Naive thymus-derived CD8-positive, alpha-beta T cell (primary cell): ENCODE data around the gene CIITA. TPM values are rescaled to one million over a fixed set of nuclear protein-coding genes. Genes with fewer than 3 reads are reported as not detected.
A peak's percentile ranks its signal among the peaks of the same experiment; 100 is the strongest.

Source experiments
- ATAC-seq, 2 donors: fragments of 150-1000 bp; cut with Tn5 transposase in 1 of 2; sonication (Bioruptor Pico), chemical (Tn5 transposase) in 1 of 2; 1 replicate in 1 of 2; 2 replicates in 1 of 2; pipeline ENCODE4 v1.10.0; 2021; ENCODE audit warnings: mild to moderate bottlenecking in 2 of 2, moderate library complexity in 2 of 2
- POLR2A ChIA-PET: fragments of 350-600 bp; sonication (Branson Sonifier 250); formaldehyde crosslinking; loops from one replicate; lab custom pipeline; 2021; ENCODE audit warnings: antibody characterized with exemption; lab: Charles Lee
- DNase-seq, 10 donors: peaks; one replicate each; pipeline versions ENCODE4 v3.0.0 to v3.0.0-alpha.2; 2020 to 2022
- H3K27ac Mint-ChIP-seq, 10 donors: one replicate each; pipeline ENCODE4 v1.8.0; 2020 to 2022; ENCODE audit warnings: mild to moderate bottlenecking in 10 of 10, mixed read lengths in 10 of 10, moderate library complexity in 4 of 10, inconsistent platforms in 1 of 10
- H3K27me3 Mint-ChIP-seq, 5 donors: one replicate each; pipeline ENCODE4 v1.8.0; 2021 to 2022; ENCODE audit warnings: mixed read lengths in 5 of 5
- H3K36me3 Mint-ChIP-seq, 3 donors: one replicate each; pipeline ENCODE4 v1.8.0; 2020 to 2022; ENCODE audit warnings: mixed read lengths in 3 of 3, mild to moderate bottlenecking in 2 of 3, inconsistent platforms in 1 of 3
- H3K4me1 Mint-ChIP-seq, 4 donors: one replicate each; pipeline ENCODE4 v1.8.0; 2021 to 2022; ENCODE audit warnings: mixed read lengths in 4 of 4
- H3K4me3 Mint-ChIP-seq, 10 donors: one replicate each; pipeline ENCODE4 v1.8.0; 2020 to 2022; ENCODE audit warnings: mild to moderate bottlenecking in 10 of 10, mixed read lengths in 10 of 10, moderate library complexity in 6 of 10, inconsistent platforms in 1 of 10
- H3K9me3 Mint-ChIP-seq, 9 donors: one replicate each; pipeline ENCODE4 v1.8.0; 2020 to 2022; ENCODE audit warnings: mixed read lengths in 9 of 9, mild to moderate bottlenecking in 3 of 9, inconsistent platforms in 1 of 9, moderate library complexity in 1 of 9
- polyA plus RNA-seq, 3 donors: library from polyadenylated mRNA; unstranded; fragments of 300-500 nt; fragmentation: Illumina TruSeq; gene quantifications; one replicate each; pipeline ENCODE4 v1.2.3, GENCODE V29; 2021
- total RNA-seq, 8 experiments: library from RNA in 2 of 8; stranded (reverse) in 2 of 8; gene quantifications; one replicate each; pipeline ENCODE4 v1.2.3 and lab custom pipeline; 2021 to 2026

CIITA gene
- total and polyA plus RNA-seq, 5 experiments from 2014 or later: 0.07 to 18.8 (median 0.80) TPM

DNA sequence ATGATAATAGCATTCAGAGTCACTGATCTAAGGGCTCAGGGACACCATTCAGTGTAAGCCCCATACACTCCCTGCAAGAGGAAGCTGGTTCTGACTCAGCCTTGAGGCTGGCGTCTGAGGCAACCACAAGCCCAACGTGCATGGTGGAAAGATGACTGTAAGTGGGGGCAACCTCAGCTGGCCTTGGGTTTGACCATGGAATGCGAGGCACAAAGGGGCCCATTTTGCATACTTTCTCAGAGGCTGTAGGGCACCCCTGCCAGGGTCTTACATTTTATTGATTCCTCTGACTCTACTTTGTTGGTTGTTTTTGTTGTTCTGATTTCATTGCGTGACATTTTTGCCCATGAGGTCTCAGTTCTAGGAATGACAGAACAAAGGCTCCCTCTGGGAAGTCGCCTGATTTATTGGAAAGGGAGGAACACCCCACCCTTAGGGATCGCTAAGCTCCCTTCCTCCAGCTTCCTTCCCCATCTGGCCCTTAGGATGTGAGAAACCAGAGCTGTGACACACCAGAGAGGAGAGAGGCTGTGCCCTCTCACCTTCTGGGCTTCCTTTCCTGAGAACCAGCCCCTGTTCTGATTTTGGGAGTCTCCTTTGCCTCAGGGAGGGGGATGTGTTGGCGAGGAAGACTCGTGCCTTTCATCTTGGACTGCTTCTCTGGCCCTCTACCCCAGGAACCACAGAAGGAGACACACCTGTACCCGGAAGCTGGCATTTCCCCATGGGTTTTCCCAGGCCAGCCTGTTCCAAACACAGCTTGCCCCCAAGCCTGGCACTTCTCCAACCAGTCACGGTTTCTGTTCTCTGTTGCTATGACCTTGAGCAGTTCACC lies 5.6 kb upstream of the CIITA start:
- DNase-seq (no peak), ATAC-seq (peak; percentile 33 to 44)
- Mint-ChIP-seq H3K27ac (peak overlapping the region in 5 of 10 donors; percentile 1 to 85 (median 40)), H3K36me3 (no peaks in the 10 kb centered on the region), H3K4me3 (peak overlapping the region in 2 of 10 donors; percentile 5 to 38), H3K27me3 (peaks cover 11 to 50% (median 37%) of the 10 kb centered on the region in 5 donors), H3K4me1 (peaks cover 9 to 79% (median 30%) of the 10 kb centered on the region in 4 donors), H3K9me3 (no peaks in the 10 kb centered on the region)
- POLR2A ChIA-PET: no interaction called here

DNA sequence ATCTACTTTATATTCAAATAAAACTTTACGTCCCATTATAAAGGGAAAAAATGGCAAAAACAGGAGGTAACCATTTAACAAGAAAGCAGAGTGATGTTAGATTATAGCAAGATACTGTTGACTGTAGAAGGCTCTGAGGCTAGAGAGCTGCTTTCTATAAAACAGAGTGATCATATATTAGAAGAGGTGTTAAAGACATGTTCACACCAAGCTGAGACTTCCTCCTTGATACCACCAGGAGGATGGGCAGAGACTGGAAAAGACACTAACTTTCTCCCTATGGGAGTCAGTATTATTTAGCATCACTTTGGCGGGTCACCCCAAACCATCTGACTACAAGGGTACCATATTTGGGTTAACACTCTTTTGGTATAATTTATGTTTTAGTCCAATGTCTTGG lies 687 bp upstream of the CIITA start:
- Mint-ChIP-seq H3K4me1 (peaks cover 16 to 74% (median 40%) of the 10 kb centered on the region in 4 donors), H3K4me3 (peak overlapping the region in 8 of 10 donors; percentile 72 to 93 (median 89)), H3K36me3 (no peaks in the 10 kb centered on the region), H3K27ac (peak overlapping the region in 5 of 10 donors; percentile 1 to 85 (median 54)), H3K27me3 (peaks cover 16 to 70% (median 63%) of the 10 kb centered on the region in 5 donors), H3K9me3 (peaks cover 0 to 3% (median 0%) of the 10 kb centered on the region in 9 donors)
- POLR2A ChIA-PET: interaction anchor here (1.3 kb wide), 1 partner anchor 16 kb away, joined by 3 read pairs; no protein-coding TSS in a partner anchor
- peak in 1 of 10 donors; percentile 12 for DNase-seq
- no peak for ATAC-seq

DNA sequence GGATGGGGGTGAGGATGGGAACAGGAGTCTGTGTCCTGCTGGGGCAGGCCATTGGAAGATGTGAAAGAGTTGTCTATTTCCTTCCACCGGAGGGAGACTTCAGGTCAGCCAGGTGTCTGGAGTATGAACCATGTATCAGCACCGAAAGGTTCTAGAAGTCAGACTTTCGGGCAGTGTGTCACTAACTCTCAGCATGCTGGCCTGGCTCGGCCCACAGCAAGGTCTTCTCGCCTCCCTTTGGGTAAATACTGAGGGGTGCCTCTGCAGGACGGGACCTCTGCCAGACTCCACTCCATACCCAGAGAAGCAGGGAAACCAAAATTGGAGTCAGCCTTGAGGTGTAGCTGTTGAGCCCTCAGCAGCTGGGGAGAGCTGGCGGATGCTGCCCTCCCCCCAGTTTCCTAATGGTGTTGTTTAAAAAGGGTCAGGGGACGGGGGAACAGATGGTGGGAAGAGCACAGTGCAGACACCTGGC lies 507 bp downstream of the CIITA start:
- H3K4me3 Mint-ChIP-seq: peak overlapping the region; percentile 72 to 93 (median 88)
- peaks cover 16 to 74% (median 42%) of the 10 kb centered on the region in 4 donors for H3K4me1 Mint-ChIP-seq
- peaks cover 16 to 76% (median 59%) of the 10 kb centered on the region in 5 donors for H3K27me3 Mint-ChIP-seq
- peak overlapping the region in 6 of 10 donors; percentile 15 to 85 (median 46) for H3K27ac Mint-ChIP-seq
- ATAC-seq (no peak), DNase-seq (no peak)
- H3K9me3 Mint-ChIP-seq: peaks cover 0 to 3% (median 0%) of the 10 kb centered on the region in 9 donors
- H3K36me3 Mint-ChIP-seq: no peaks in the 10 kb centered on the region
- POLR2A ChIA-PET: interaction anchor here (1.1 to 1.3 kb wide), 2 partner anchors 15 to 41 kb away, joined by 3 read pairs; no protein-coding TSS in a partner anchor

DNA sequence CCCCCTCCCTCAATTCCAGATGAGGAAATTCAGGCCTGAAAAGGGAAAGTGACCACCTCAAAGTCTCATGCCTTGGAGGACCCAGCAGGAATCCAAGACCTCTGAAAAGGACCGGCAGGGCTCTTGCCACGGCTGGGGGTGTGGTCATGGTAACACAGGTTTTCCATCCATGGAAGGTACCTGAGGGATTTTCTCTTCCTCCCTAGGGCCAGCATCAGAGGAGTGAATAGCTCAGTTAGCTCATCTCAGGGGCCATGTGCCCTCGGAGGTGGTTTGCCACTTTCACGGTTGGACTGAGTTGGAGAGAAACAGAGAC lies 1.3 kb downstream of the CIITA start:
- Mint-ChIP-seq H3K27ac (peak overlapping the region in 2 of 10 donors; percentile 15 to 61), H3K9me3 (peaks cover 0 to 3% (median 0%) of the 10 kb centered on the region in 9 donors), H3K4me3 (peak overlapping the region; percentile 84 to 93 (median 89)), H3K36me3 (no peaks in the 10 kb centered on the region), H3K4me1 (peaks cover 16 to 73% (median 42%) of the 10 kb centered on the region in 4 donors), H3K27me3 (peaks cover 13 to 77% (median 54%) of the 10 kb centered on the region in 5 donors)
- POLR2A ChIA-PET: interaction anchor here (1.1 kb wide), 1 partner anchor 41 kb away, joined by 3 read pairs; no protein-coding TSS in a partner anchor
- DNase-seq: no peak
- ATAC-seq: no peak

DNA sequence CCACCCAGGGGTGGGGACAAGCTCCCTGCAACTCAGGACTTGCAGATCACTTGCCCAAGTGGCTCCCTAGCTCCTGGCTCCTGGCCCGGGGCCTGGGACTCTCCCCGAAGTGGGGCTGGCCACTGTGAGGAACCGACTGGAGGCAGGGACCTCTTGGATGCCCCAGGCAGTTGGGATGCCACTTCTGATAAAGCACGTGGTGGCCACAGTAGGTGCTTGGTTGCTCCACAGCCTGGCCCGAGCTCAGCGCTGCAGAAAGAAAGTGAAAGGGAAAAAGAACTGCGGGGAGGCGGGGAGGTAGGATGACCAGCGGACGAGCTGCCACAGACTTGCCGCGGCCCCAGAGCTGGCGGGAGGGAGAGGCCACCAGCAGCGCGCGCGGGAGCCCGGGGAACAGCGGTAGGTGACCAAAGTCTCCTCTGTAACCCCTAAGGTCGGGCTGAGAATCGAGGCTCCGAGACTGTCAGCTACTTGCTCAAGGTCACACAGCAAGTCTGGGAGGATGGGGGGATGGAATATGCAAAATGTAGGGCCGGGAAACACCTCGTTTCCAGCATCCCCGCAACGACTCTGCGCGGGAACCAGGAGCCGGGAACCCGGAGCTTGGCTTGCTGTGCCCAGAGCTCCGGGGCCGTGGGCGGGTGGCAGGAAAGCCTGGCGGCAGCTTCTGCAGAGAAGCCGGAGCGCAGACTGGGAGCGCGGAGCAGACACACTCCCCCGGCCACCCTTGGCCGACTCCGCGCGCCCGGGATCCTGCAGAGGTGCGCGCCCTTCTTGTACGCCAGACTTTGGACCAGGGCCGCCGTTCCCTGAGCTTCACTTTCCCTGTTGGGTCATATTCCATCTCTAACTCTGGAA lies 1.9 kb downstream of the CIITA start:
- peak in 1 of 10 donors; percentile 16 for DNase-seq
- peak in 1 of 2 donors; percentile 31 for ATAC-seq
- peak overlapping the region in 4 of 10 donors; percentile 11 to 81 (median 68) for H3K27ac Mint-ChIP-seq
- POLR2A ChIA-PET: interaction anchor here (1.1 kb wide), 1 partner anchor 40 kb away, joined by 3 read pairs; no protein-coding TSS in a partner anchor
- peak overlapping the region; percentile 84 to 93 (median 89) for H3K4me3 Mint-ChIP-seq
- H3K27me3 Mint-ChIP-seq: peaks cover 13 to 77% (median 57%) of the 10 kb centered on the region in 5 donors
- H3K36me3 Mint-ChIP-seq: no peaks in the 10 kb centered on the region
- H3K9me3 Mint-ChIP-seq: peaks cover 0 to 3% (median 0%) of the 10 kb centered on the region in 9 donors
- peaks cover 16 to 78% (median 42%) of the 10 kb centered on the region in 4 donors for H3K4me1 Mint-ChIP-seq

DNA sequence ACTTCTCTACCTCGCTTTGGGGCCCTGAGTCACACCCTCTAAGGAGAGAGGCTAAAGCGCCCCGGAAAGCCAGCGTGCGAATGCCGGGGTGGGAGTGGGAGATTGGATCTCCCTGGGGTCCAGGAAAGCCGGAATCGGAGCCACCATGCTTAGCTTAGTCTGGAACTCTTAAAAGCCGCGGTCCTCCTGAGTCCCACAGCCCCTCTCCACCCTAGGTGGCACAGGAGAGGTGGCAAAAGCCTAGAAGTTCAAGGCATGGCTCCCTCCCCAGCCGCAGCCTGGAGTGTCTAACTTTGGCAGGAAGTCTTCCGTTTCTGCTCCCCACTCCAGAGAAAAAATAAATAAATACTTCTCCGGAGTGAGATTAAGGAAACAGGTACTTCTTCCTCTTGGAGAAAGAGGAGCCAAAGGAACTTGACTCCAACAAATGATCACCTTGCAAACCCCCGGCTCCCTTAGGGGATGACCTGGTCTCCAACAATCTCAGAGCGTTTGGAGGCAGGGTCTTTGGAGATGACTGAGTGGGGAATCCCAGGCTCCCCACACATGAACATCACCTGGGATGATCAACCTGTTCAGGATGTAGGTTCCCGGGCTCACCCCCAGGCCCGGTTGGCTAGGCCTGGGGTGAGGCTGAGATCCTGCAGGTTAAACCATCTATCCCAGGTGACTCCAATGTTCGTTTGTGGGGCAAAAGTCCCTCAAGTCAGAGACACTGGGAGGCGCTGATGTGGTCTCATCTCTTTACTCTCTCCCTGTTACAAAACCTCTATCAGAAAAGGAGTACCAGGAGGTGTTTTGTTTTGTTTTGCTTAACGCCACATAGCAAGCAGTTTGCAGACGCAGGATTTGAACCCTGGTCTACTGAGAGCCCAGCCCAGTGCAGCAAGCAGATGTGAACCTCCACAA lies 2.9 kb downstream of the CIITA start:
- Mint-ChIP-seq H3K27me3 (peaks cover 13 to 68% (median 50%) of the 10 kb centered on the region in 5 donors), H3K36me3 (no peaks in the 10 kb centered on the region), H3K9me3 (peaks cover 0 to 3% (median 0%) of the 10 kb centered on the region in 9 donors), H3K27ac (peak overlapping the region in 2 of 10 donors; percentile 56 to 66), H3K4me3 (peak overlapping the region; percentile 84 to 93 (median 89)), H3K4me1 (peaks cover 16 to 82% (median 42%) of the 10 kb centered on the region in 4 donors)
- DNase-seq (no peak), ATAC-seq (no peak)
- POLR2A ChIA-PET: no interaction called here

DNA sequence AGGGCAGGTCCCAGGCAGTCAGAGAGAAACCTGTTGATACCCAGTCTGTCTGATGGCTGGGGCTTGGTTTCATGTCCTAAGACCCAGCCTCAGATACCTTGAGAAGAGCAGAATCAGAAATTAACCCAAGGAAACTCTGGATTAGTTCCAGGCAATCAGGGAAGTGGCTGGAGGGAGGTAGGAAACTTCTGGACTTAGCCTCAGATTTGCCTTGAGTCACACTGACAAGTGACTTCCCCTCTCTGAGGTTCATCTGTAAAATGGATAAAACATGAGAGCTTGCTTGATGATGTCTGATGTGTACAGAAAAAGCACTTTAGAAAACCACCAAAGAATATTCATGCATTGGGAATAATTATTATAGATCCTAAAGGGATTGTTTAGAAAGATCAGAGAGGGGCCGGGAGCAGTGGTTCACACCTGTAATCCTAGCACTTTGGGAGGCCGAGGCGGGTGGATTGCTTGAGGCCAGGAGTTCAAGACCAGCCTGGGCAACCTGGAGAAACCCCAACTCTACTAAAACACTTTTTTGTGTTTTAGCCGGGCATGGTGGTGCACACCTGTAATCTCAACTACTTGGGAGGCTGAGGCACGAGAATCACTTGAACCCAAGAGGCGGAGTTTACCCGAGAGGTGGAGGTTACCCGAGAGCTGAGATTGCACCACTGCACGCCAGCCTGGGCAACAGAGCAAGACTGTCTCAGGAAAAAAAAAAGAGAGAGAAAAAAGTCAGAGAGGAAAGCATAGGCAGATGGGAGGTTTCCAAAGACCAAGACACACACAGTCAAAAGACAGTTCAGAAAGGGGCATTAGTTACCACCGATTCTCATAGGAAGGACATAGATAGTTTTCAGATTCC lies 3.8 kb downstream of the CIITA start:
- DNase-seq (no peak), ATAC-seq (no peak)
- POLR2A ChIA-PET: no interaction called here
- H3K9me3 Mint-ChIP-seq: peaks cover 0 to 3% (median 0%) of the 10 kb centered on the region in 9 donors
- peaks cover 6 to 59% (median 41%) of the 10 kb centered on the region in 5 donors for H3K27me3 Mint-ChIP-seq
- H3K36me3 Mint-ChIP-seq: no peaks in the 10 kb centered on the region
- peak overlapping the region in 2 of 10 donors; percentile 30 to 93 for H3K4me3 Mint-ChIP-seq
- peak overlapping the region in 1 of 10 donors; percentile 66 for H3K27ac Mint-ChIP-seq
- H3K4me1 Mint-ChIP-seq: peaks cover 16 to 82% (median 42%) of the 10 kb centered on the region in 4 donors

DNA sequence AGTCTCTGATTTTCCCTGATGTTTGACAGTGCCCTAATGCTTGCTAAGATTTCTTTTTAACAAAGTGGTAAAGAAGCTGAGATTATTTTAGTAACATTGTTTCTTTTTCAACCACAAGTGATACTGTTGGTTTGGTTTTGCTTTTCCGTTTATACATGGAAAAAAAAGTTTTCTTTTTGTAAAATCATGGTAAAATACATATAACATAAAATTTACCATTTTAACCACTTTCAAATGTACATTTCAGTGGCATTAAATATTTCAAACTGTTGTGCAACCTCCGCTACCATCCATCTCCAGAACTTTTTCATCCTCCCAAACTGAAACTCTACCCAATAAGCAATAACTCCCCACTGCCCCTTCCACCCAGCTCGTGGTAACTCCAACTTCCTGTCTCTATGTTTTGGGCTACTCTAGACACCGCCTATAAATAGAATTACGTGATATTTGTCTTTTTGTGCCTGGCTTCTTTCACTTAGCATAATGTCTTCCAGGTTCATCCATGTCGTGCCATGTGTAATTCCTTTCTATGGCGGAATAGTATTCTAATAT lies 4.6 kb downstream of the CIITA start:
- peak overlapping the region in 1 of 10 donors; percentile 66 for H3K27ac Mint-ChIP-seq
- DNase-seq (no peak), ATAC-seq (no peak)
- H3K4me1 Mint-ChIP-seq: peaks cover 14 to 83% (median 39%) of the 10 kb centered on the region in 4 donors
- peaks cover 0 to 2% (median 0%) of the 10 kb centered on the region in 9 donors for H3K9me3 Mint-ChIP-seq
- H3K36me3 Mint-ChIP-seq: no peaks in the 10 kb centered on the region
- peaks cover 4 to 51% (median 35%) of the 10 kb centered on the region in 5 donors for H3K27me3 Mint-ChIP-seq
- POLR2A ChIA-PET: no interaction called here
- peak overlapping the region in 2 of 10 donors; percentile 41 to 93 for H3K4me3 Mint-ChIP-seq

DNA sequence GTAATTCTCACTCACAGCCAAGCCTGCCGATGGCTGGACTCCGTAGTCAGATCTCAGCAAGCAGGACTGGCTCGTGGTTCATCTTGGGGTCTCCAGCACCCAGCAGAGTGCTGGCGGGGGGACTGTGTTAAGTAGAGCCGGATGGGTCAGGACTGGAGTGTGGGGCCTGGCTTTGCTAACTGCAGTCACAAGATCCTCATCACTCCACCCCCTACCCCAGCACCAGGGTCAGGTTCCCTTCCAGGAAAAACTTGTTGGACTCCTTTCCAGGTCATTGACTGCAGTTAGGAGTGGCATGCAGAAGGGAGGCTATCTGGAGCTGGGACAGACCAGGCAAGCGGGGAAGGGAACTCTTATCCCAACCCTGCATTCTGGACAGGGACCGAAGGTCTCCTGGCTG lies 6.0 kb downstream of the CIITA start:
- H3K4me1 Mint-ChIP-seq: peaks cover 7 to 79% (median 24%) of the 10 kb centered on the region in 4 donors
- no peak overlapping the region for H3K27ac Mint-ChIP-seq
- ATAC-seq (no peak), DNase-seq (no peak)
- H3K36me3 Mint-ChIP-seq: no peaks in the 10 kb centered on the region
- H3K27me3 Mint-ChIP-seq: peaks cover 0 to 42% (median 31%) of the 10 kb centered on the region in 5 donors
- H3K9me3 Mint-ChIP-seq: no peaks in the 10 kb centered on the region
- POLR2A ChIA-PET: no interaction called here
- no peak overlapping the region for H3K4me3 Mint-ChIP-seq

DNA sequence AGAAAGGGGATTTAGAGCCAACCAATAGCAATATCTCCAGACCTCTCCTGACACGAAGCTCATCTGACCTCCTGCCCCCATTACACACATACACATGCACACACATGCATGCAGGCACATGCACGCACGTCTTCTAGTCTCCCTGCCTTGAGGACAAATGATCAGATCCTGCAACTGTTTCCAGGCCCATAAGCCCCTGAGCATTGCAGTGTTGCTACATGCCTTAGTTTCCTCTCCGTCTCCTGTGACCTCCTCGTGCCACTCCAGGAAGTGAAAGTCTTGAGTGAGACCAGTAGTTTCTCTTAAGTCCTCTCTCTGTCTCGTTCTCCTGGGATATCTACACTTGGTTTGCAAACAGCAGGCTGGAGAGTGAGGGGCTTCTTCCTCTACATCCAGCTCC lies 8.2 kb downstream of the CIITA start:
- H3K27me3 Mint-ChIP-seq: peaks cover 0 to 43% (median 34%) of the 10 kb centered on the region in 5 donors
- POLR2A ChIA-PET: no interaction called here
- no peaks in the 10 kb centered on the region for H3K36me3 Mint-ChIP-seq
- peaks cover 5 to 84% (median 11%) of the 10 kb centered on the region in 4 donors for H3K4me1 Mint-ChIP-seq
- H3K4me3 Mint-ChIP-seq: peak overlapping the region in 1 of 10 donors; percentile 26
- no peaks in the 10 kb centered on the region for H3K9me3 Mint-ChIP-seq
- H3K27ac Mint-ChIP-seq: peak overlapping the region in 1 of 10 donors; percentile 66
- ATAC-seq (no peak), DNase-seq (no peak)
